HL-60/S4 treated with retinoic acid at 250 ng/mL for 4 days and 3 days (cell line): ENCODE results near the gene C19orf73.
"Not testable (repeated sequence)": the region's sequence is repeated elsewhere in the genome, so short reads cannot be mapped to it uniquely, and the experiment has no call there.

ENCODE experiments used
- in situ Hi-C: fragments of 300-500 bp; cut with MboI; formaldehyde crosslinking; loops from 2 replicates; pipeline ENCODE4 v1.7.0; 2022; ENCODE audit warnings: low sequenced_read_pairs

The C19orf73 gene

GRCh38 chr19:49103331-49104085 lies 15.4 kb downstream of the C19orf73 start:
- in situ Hi-C loops, result no loop called here

DNA sequence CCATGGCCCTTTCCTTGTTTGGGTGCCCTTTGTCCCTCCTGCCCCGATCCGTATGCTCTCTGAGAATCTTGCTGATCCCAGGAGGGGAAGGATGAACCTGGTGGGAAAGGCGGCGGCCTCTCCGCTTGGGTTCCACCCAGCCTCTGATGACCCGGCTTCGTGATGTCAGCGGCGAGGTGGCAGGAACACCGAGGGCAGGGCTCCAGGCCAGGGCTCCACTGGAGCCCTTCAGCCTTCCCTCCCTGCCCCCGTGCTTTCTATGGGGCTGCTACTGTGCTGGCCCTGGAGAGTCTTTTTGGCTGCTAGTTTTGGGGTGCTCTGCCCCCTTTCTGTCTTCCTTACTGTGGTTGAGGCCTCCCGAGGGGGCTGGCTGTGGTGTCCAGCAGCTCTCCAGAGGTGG lies 16.6 kb downstream of the C19orf73 start:
- in situ Hi-C loops, result no loop called here

- in situ Hi-C loops, result no loop called here
Measured at GRCh38 chr19:49101160-49101559, 17.8 kb downstream of the C19orf73 start.

DNA sequence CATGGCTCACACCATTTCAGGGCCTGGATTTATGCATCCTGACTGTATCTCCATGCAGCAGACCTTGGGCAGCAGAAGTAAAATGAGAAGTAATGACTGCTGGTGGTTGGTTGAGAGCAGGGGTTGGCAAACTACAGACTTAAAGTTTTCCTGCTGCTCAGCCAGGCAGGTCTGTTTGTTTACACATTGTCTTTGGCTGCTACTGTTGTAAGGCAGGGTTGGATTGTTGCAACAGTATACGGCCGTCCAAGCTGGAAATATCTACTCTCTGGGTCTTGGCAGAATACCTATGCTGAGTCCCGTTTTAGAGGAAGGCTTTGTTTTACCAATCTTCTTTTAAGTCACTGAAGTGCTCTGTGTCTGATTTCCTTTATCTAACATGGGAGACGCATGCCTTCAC lies 20.1 kb downstream of the C19orf73 start:
- in situ Hi-C loops, result loop anchor here (10.0 kb wide), 1 partner anchor 106 kb away; no protein-coding TSS in a partner anchor

GRCh38 chr19:49097453-49098288 lies 21.3 kb downstream of the C19orf73 start:
- in situ Hi-C loops, result loop anchor here (10.0 kb wide), 1 partner anchor 107 kb away; no protein-coding TSS in a partner anchor

DNA sequence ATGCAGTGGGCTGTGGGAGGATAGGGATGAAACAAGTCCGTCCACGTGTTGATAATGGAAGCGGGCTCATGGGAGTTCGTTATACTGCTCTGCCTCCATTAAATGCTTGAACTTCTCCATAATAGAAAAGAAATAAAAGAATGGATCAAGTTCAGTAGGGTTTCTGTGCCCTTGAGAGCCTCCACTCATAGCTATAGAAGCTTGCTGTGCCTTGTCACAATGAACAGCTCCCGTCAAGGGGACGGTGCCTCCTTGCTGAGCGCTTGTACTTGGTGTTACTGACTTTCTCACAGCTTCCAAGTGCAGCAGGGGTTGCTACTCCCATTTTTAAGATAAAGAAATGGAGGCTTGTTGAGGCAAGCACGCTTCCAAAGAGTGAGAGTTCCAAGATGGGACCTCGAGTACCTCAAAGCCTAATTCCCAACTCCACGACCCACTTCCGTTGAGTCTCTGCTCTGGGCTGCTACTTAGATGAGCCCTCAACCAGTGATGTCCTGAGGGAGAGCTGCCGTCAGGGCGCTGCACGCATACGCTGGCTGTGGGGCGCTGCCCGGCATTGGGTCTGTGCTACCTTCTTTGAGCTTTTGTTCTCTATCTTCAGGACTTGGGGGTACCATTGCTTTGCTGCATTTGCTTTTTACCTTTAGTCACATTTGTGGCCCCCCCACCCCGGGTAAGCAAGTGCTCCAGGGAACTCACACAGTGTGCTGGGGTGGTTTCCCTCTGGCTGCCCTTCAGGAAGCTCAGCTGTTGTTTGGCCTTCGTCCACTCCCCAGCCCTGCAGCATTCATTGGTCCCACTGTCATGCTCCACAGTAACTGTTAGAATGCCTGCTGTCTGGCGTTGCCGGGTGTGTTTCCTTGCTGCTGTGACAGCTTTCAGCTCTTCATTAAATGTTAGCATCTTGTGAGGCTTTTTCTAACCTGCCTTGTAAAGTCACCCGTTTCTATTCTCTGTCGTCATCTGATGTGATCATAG lies 24.1 kb downstream of the C19orf73 start:
- in situ Hi-C loops, result loop anchor here (10.0 kb wide), 1 partner anchor 110 kb away; no protein-coding TSS in a partner anchor

DNA sequence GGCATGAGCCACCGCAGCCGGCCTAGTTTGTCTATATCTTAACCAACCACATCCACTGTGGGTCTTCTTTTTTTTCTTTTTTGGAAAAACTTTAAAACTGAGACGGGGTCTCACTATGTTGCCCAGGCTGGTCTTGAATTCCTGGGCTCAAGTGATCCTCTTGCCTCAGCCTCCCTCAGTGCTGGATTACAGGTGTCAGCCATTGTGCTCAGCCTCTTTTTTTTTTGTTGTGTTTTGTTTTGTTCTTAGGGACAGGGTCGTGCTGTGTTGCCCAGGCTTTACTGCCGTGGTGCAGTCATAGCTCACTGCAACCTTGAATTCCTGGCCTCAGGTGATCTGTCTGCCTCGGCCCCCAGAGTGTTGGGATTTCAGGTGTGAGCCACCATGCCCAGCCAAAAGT lies 26.3 kb downstream of the C19orf73 start:
- in situ Hi-C loops, result loop anchor here (10.0 kb wide), 1 partner anchor 112 kb away; no protein-coding TSS in a partner anchor

DNA sequence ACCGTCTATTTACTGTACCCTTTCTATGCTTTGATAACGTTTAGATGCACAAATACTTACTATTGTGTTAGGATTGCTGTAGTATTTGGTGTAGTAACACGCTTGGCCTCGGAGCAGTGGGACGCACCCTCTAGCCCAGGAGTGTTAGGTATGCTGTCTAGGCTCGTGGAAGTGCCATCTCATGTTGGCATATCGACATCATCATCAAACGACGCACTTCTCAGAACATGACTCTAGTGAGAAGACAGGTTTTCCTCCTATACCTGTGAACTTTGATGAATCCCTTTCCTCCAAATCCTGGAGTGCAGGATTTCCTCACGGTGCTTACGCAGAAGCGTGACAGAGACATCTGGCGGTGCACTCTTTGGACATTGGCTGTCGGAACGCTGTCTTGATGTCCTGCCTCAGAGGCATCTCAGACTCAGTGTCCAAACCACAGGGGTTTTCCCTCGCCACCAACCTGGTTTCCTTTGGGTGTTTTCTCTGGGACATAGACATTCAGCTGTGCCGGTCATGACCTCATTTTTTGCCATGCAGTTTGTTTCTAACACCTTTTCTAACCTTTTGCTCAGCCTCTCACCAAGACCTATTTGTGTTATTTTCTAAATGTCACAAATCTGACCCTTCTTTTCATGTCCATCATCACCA lies 27.4 kb downstream of the C19orf73 start:
- in situ Hi-C loops, result loop anchor here (10.0 kb wide), 1 partner anchor 113 kb away; no protein-coding TSS in a partner anchor

- in situ Hi-C loops, result no loop called here
Measured at GRCh38 chr19:49086296-49086695, 32.6 kb downstream of the C19orf73 start.

GRCh38 chr19:49085868-49086232 lies 33.1 kb downstream of the C19orf73 start:
- in situ Hi-C loops, result no loop called here

- in situ Hi-C loops, result no loop called here
Measured at GRCh38 chr19:49085020-49085867, 33.7 kb downstream of the C19orf73 start, which contains the start of gene SNRNP70. TSS of gene SNRNP70 (plus strand) at chr19:49085451. CDS start at chr19:49086415, 964 bp downstream.

GRCh38 chr19:49084206-49085019 lies 34.5 kb downstream of the C19orf73 start:
- in situ Hi-C loops, result no loop called here

DNA sequence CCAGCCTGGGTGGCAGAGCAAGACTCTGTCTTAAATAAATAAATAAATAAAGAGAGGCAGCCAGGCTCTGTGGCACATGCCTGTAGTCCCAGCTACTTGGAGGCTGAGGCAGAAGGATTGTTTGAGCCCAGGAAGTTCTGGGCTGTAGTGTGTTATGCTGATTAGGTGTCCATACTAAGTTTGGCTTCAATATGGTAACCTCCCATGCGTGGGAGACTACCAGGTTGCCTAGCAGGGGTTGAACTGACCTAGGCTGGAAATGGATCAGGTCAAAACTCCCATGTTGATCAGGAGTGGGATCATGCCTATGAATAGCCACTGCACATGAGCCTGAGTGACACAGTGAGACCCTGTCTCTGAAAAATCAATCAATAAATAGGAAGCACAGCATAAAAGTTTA lies 37.7 kb downstream of the C19orf73 start:
- in situ Hi-C loops, result no loop called here

DNA sequence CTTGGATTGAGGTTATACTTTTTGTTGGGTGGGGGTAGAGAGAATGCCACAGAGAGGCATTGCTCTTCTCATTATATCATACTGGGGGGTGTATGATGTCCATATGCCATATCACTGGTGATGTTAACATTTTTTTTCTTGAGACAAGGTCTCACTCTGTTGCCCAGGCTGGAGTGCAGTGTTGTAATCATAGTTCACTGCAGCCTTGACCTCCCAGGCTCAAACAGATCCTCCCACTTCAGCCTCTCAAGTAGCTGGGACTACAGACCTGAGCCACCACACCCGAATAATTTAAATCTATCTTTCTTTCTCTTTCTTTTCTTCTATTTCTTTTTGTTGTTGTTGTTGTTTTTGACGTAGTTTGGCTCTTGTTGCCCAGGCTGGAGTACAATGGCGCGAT lies 38.6 kb downstream of the C19orf73 start:
- in situ Hi-C loops, result no loop called here

- in situ Hi-C loops, result not testable (repeated sequence)
Measured at GRCh38 chr19:49074869-49075268, 44.1 kb downstream of the C19orf73 start.

DNA sequence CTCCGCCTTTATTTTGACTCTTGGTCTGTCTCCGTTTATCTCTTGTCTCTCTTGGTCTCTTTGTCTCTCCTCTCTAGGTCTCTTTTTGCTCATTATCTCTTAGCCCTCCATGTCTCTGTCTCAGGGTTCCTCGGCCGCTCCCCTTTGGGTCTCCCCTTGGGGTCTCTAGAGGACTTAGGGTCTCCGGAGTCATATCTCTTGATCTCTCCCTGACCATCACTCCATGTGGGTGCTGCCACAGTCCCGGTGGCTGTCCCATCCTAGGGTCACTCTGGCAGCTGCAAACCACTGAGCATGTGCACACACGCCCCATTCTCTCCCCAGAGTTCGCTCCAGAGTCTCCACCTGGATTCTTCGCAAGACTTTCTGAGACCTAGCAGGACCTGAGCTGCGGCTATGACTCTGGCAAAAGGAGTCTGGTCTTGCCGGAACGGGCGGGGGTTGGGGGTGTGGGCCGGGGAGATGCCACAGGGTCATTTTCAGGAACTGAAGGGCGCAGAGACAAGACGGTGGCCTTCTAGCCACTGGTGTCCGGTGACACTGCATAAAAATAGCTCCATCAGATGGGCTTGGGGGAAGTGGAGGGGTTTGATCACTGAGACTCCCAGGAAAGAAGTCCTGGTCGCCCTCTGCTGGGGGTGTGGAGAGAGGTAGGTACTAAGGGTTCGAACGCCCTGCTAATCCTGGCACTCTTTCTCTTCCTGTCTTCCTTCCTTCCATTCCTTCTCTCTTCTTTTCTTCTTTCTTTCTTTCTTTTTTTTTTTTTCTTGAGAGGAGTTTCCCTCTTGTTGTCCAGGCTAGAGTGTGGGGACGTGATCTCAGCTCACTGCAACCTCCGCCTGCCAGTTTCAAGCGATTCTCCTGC lies 45.2 kb downstream of the C19orf73 start:
- in situ Hi-C loops, result no loop called here

- in situ Hi-C loops, result no loop called here
Measured at GRCh38 chr19:49071860-49072547, 46.9 kb downstream of the C19orf73 start.
